ENCODE measurements around the gene MAGOHB.

MAGOHB gene

GRCh38 chr12:10641735-10642500, 28.5 kb upstream of the MAGOHB start:
- H3K27ac ChIP-seq, result no peak overlapping the region
- H3K36me3 ChIP-seq (replicated peaks), result no peaks in the 10 kb centered on the region
- TF ChIP-seq CTCF (IDR thresholded peaks at IDR 0.05; ENCODE audit: low read depth, low read length, missing control alignments), result no peak
- peak; percentile 57 for DNase-seq
- in situ Hi-C loops (cut with HindIII; ENCODE audit: low pct_ligation_motif_present, low sequenced_read_pairs), result no loop called here
- no peak overlapping the region for H3K4me3 ChIP-seq (ENCODE audit: low read depth, low read length)
- no peaks in the 10 kb centered on the region for H3K27me3 ChIP-seq (replicated peaks)

DNA sequence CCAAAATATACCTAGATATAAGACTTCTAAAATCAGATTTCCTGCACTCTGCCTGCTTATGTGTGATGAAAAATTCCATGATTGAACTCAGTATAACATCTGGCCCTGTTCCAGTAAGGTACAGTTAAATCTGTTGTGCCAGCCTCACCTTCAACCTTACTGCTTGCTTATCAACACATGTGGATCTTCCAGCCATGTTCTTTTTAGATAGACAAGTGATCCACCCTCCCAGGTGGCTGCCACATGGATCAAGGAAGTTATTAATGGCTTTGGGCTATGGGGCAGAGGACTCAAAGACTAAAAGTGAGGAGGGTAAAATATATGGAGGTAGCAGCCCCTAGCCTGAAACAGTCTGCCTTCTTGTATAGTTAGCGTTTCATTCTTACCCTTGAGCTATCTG, 25.3 kb upstream of the MAGOHB start:
- Histone ChIP-seq H3K27ac (no peak overlapping the region), H3K27me3 (replicated peaks) (no peaks in the 10 kb centered on the region), H3K36me3 (replicated peaks) (no peaks in the 10 kb centered on the region), H3K4me3 (ENCODE audit: low read depth, low read length) (no peak overlapping the region)
- in situ Hi-C loops (cut with HindIII; ENCODE audit: low pct_ligation_motif_present, low sequenced_read_pairs), result no loop called here
- no peak for DNase-seq
- TF ChIP-seq CTCF (IDR thresholded peaks at IDR 0.05; ENCODE audit: low read depth, low read length, missing control alignments), result no peak

DNA sequence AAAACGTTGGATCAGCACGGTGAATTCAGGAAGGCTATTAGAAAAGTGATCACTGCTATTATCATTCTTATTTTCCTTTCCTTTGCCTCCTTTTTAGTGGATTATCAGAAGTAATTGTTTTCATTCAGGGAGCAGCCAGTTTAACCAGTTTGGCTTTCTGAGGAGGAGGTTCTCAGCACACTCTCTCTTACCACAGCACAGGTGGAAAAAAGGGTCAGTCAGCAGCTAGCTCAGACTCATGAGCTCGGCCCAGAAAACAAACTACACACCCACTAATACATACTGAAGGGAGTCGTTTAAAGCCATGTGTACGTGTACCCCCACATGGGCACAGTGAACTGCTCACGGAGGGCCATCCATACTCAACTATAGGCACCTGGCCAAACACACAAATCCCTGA, 23.2 kb upstream of the MAGOHB start:
- no peaks in the 10 kb centered on the region for H3K36me3 ChIP-seq (replicated peaks)
- DNase-seq, result no peak
- in situ Hi-C loops (cut with HindIII; ENCODE audit: low pct_ligation_motif_present, low sequenced_read_pairs), result no loop called here

GRCh38 chr12:10636124-10636523, 22.7 kb upstream of the MAGOHB start:
- TF ChIP-seq CTCF (IDR thresholded peaks at IDR 0.05; ENCODE audit: low read depth, low read length, missing control alignments), result no peak
- Histone ChIP-seq H3K4me3 (ENCODE audit: low read depth, low read length) (no peak overlapping the region), H3K27me3 (replicated peaks) (no peaks in the 10 kb centered on the region), H3K27ac (no peak overlapping the region), H3K36me3 (replicated peaks) (no peaks in the 10 kb centered on the region)
- in situ Hi-C loops (cut with HindIII; ENCODE audit: low pct_ligation_motif_present, low sequenced_read_pairs), result no loop called here
- no peak for DNase-seq

More for the DNA sequence above, 23.2 kb upstream of the MAGOHB start:
- Histone ChIP-seq H3K27me3 (replicated peaks) (no peaks in the 10 kb centered on the region), H3K27ac (no peak overlapping the region), H3K4me3 (ENCODE audit: low read depth, low read length) (no peak overlapping the region)
- TF ChIP-seq CTCF (IDR thresholded peaks at IDR 0.05; ENCODE audit: low read depth, low read length, missing control alignments), result no peak

DNA sequence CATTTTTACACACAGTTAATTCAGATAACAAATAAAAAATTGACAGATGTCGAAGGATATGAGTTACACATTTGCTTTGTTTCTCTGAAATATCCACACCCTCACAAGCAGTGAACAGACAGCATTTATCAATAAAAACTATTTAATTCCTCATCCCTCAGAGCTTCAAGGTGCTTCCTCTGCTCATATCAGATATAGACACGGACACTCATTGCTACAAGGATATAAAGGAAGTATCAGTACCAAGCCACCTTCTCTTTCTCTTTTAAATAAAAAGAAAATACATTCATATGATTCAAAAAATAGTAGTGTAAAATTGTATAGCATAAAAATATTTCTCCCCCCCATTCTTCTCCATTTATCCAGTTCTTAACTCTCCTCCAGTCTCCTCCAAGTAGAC, 21.9 kb upstream of the MAGOHB start:
- Histone ChIP-seq H3K27ac (no peak overlapping the region), H3K27me3 (replicated peaks) (no peaks in the 10 kb centered on the region), H3K36me3 (replicated peaks) (no peaks in the 10 kb centered on the region), H3K4me3 (ENCODE audit: low read depth, low read length) (no peak overlapping the region)
- no peak for TF ChIP-seq CTCF (IDR thresholded peaks at IDR 0.05; ENCODE audit: low read depth, low read length, missing control alignments)
- no peak for DNase-seq
- in situ Hi-C loops (cut with HindIII; ENCODE audit: low pct_ligation_motif_present, low sequenced_read_pairs), result no loop called here

DNA sequence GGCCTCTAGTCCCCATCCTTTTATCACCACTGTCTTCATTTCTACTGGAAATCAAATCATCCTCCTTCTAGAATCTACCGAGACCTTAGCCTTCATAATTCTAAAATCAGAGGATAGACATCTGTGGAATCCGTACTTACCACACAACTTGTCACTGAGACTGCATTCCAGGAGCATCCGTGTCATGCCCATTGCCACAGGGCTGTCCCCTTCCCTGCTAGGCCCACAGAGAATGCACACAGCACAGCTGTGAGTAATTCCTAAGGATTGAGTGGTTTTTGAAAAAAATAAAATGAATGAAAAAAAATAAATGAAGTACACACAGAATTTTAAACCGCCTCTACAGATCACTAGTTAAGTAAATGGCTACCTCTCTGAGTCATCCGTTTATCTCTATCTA, 21.0 kb upstream of the MAGOHB start:
- Histone ChIP-seq H3K27ac (no peak overlapping the region), H3K27me3 (replicated peaks) (no peaks in the 10 kb centered on the region), H3K36me3 (replicated peaks) (no peaks in the 10 kb centered on the region), H3K4me3 (ENCODE audit: low read depth, low read length) (no peak overlapping the region)
- in situ Hi-C loops (cut with HindIII; ENCODE audit: low pct_ligation_motif_present, low sequenced_read_pairs), result no loop called here
- peak; percentile 82 for DNase-seq
- no peak for TF ChIP-seq CTCF (IDR thresholded peaks at IDR 0.05; ENCODE audit: low read depth, low read length, missing control alignments)

Data from brain microvascular endothelial cell (primary cell).